Measurements from ENCODE around the gene DEF6. TPM values are rescaled to one million over a fixed set of nuclear protein-coding genes. Genes with fewer than 3 reads are reported as not detected.

The DEF6 gene
- polyA plus RNA-seq, 1 of the 3 experiments (the other 2 are of a cell fraction): 0.13 TPM

GRCh38 chr6:35351422-35351821, 53.8 kb downstream of the DEF6 start:
- Histone ChIP-seq H2AFZ (ENCODE audit: low read depth) (no peak overlapping the region), H3F3A (replicated peaks; ENCODE audit: insufficient read depth) (peaks cover 4% of the 10 kb centered on the region), H3K9me2 (no peaks in the 10 kb centered on the region), H3K36me3 (replicated peaks in 1 of 2; ENCODE audit: control insufficient read depth in 1 of 2, insufficient read depth in 2 of 2, low read length in 1 of 2) (peaks cover 8 to 35% of the 10 kb centered on the region in 2 experiments), H3K4me2 (no peak overlapping the region), H3K79me2 (ENCODE audit: insufficient read depth) (peaks cover 51% of the 10 kb centered on the region), H3K4me1 (ENCODE audit: control insufficient read depth in 1 of 2, insufficient read depth in 2 of 2, low read depth in 1 of 2, low read length in 1 of 2) (peaks cover 0 to 8% of the 10 kb centered on the region in 2 experiments; a peak in 1 of 4 replicates), H3K27ac (ENCODE audit: low read depth in 2 of 2, low read length in 1 of 2) (no peak overlapping the region), H3K9me3 (no peaks in the 10 kb centered on the region), H3K4me3 (ENCODE audit: low read depth in 2 of 2, low read length in 1 of 2) (no peak overlapping the region), H4K20me1 (ENCODE audit: insufficient read depth) (peaks cover 6% of the 10 kb centered on the region; the same call in 1 of the 2 replicates), H3K27me3 (ENCODE audit: insufficient read depth) (no peaks in the 10 kb centered on the region), H3K9ac (no peak overlapping the region)
- DNase-seq: no peak
- POLR2A ChIA-PET: no interaction called here
- 87% methylated on average over 4 of the region's 4 CpGs for WGBS (ENCODE audit: low lambda C conversion rate)
- CTCF ChIA-PET: interaction anchor here (0.8 to 2.2 kb wide), 2 partner anchors 98 to 120 kb away, joined by 3 to 5 read pairs; no protein-coding TSS in a partner anchor
- TF ChIP-seq EZH2phosphoT487 (IDR thresholded peaks at IDR 0.05; ENCODE audit: borderline replicate concordance, low read depth) (no peak), POLR2AphosphoS5 (IDR thresholded peaks at IDR 0.05; ENCODE audit: low read depth, low read length) (no peak), REST (IDR thresholded peaks at IDR 0.05; ENCODE audit: low read depth, low read length) (no peak), NFIC (IDR thresholded peaks at IDR 0.05; ENCODE audit: borderline replicate concordance) (no peak), TAF1 (IDR thresholded peaks at IDR 0.05; ENCODE audit: borderline replicate concordance, low read depth, low read length) (no peak), MEF2A (IDR thresholded peaks at IDR 0.05; ENCODE audit: borderline replicate concordance, low read depth) (no peak), IRF3 (IDR thresholded peaks at IDR 0.05; ENCODE audit: low read depth, low read length) (no peak), RCOR1 (IDR thresholded peaks at IDR 0.05; ENCODE audit: low read length) (no peak), ELF1 (IDR thresholded peaks at IDR 0.05) (no peak), RAD21 (IDR thresholded peaks at IDR 0.05; ENCODE audit: low read length) (no peak), FOXM1 (IDR thresholded peaks at IDR 0.05; ENCODE audit: low read depth) (no peak)

GRCh38 chr6:35352735-35353134, 55.1 kb downstream of the DEF6 start:
- no peak overlapping the region for H3K4me3 ChIP-seq (ENCODE audit: low read depth in 2 of 2, low read length in 1 of 2)
- H3K9ac ChIP-seq: no peak overlapping the region
- no peak overlapping the region for H2AFZ ChIP-seq (ENCODE audit: low read depth)
- H3K27ac ChIP-seq (ENCODE audit: low read depth in 2 of 2, low read length in 1 of 2): no peak overlapping the region
- peaks cover 42% of the 10 kb centered on the region for H3K79me2 ChIP-seq (ENCODE audit: insufficient read depth)
- H3K36me3 ChIP-seq (replicated peaks in 1 of 2; ENCODE audit: control insufficient read depth in 1 of 2, insufficient read depth in 2 of 2, low read length in 1 of 2): peaks cover 9 to 35% of the 10 kb centered on the region in 2 experiments
- H3K9me3 ChIP-seq: no peaks in the 10 kb centered on the region
- no peaks in the 10 kb centered on the region for H3K9me2 ChIP-seq
- H3K4me1 ChIP-seq (ENCODE audit: control insufficient read depth in 1 of 2, insufficient read depth in 2 of 2, low read depth in 1 of 2, low read length in 1 of 2): peaks cover 0 to 7% of the 10 kb centered on the region in 2 experiments; a peak in 1 of 4 replicates
- ChIA-PET POLR2A (no interaction called here), CTCF (interaction anchor here (0.9 to 2.2 kb wide), 3 partner anchors 10 to 97 kb away, joined by 3 to 5 read pairs (median 5); partner anchors contain the start of gene PPARD)
- H3K27me3 ChIP-seq (ENCODE audit: insufficient read depth): no peaks in the 10 kb centered on the region
- WGBS (ENCODE audit: low lambda C conversion rate): 96% methylated on average over 2 of the region's 2 CpGs
- H3K4me2 ChIP-seq: no peak overlapping the region
- H4K20me1 ChIP-seq (ENCODE audit: insufficient read depth): no peaks in the 10 kb centered on the region
- H3F3A ChIP-seq (replicated peaks; ENCODE audit: insufficient read depth): peaks cover 4% of the 10 kb centered on the region
- DNase-seq: no peak
- TF ChIP-seq EZH2phosphoT487 (IDR thresholded peaks at IDR 0.05; ENCODE audit: borderline replicate concordance, low read depth) (no peak), NRF1 (IDR thresholded peaks at IDR 0.05; ENCODE audit: low read depth, low read length) (no peak), FOSL2 (IDR thresholded peaks at IDR 0.05; ENCODE audit: borderline replicate concordance, low read depth) (no peak), CHD2 (IDR thresholded peaks at IDR 0.05; ENCODE audit: low read length, partially characterized antibody) (no peak), YY1 (IDR thresholded peaks at IDR 0.05; ENCODE audit: low read depth) (no peak), RAD21 (IDR thresholded peaks at IDR 0.05; ENCODE audit: low read length) (no peak), FOXJ3 (CRISPR knock-in tag; IDR thresholded peaks at IDR 0.05) (no peak), TEAD4 (IDR thresholded peaks at IDR 0.05; ENCODE audit: borderline replicate concordance, insufficient read depth) (no peak), ELF1 (IDR thresholded peaks at IDR 0.05) (no peak), MEF2A (IDR thresholded peaks at IDR 0.05; ENCODE audit: borderline replicate concordance, low read depth) (no peak), SIN3A (IDR thresholded peaks at IDR 0.05; ENCODE audit: borderline replicate concordance, low read depth, low read length) (no peak), POLR2AphosphoS5 (IDR thresholded peaks at IDR 0.05; ENCODE audit: low read depth, low read length) (no peak), EP300 (IDR thresholded peaks at IDR 0.05; ENCODE audit: borderline replicate concordance in 1 of 2, low read depth in 1 of 2, low read length in 1 of 2) (no peak), RCOR1 (IDR thresholded peaks at IDR 0.05; ENCODE audit: low read length) (no peak), SMC3 (IDR thresholded peaks at IDR 0.05; ENCODE audit: low read depth, low read length) (no peak), JUND (IDR thresholded peaks at IDR 0.05) (no peak), GATA2 (CRISPR knock-in tag; IDR thresholded peaks at IDR 0.05) (no peak), GABPA (IDR thresholded peaks at IDR 0.05; ENCODE audit: low read depth) (no peak)
